RWPE1 (cell line): ENCODE data around the gene GSE1.

Experiments
- CTCF ChIA-PET: fragments of 350-600 bp; sonication (Branson Sonifier 250); formaldehyde crosslinking; extraction: SDS; loops from one replicate; lab custom pipeline; 2021; lab: Yijun Ruan, JAX
- POLR2A ChIA-PET: fragments of 400-600 bp; formaldehyde crosslinking; extraction: SDS; loops from one replicate; lab custom pipeline; 2020; ENCODE audit warnings: antibody characterized with exemption; ENCODE audit not compliant: low non-redundant PET; lab: Yijun Ruan, JAX
- DNase-seq: peaks from one replicate; pipeline ENCODE4 v3.0.0; 2012; ENCODE audit warnings: low spot score
- H3K27ac ChIP-seq: fragments of 450-650 bp; 2 replicates; pipeline ENCODE4 v1.5.1; 2017
- CTCF ChIP-seq: fragments of 450-650 bp; conservative IDR thresholded peaks from 2 replicates; pipeline ENCODE4 v1.5.1; 2017; ENCODE audit warnings: low read depth, mild to moderate bottlenecking

The GSE1 gene

GRCh38 chr16:85686912-85687591 lies 73.9 kb downstream of the GSE1 start:
- CTCF ChIA-PET, result no interaction called here
- TF ChIP-seq CTCF, result no peak
- H3K27ac ChIP-seq, result peak overlapping the region; percentile 70; the same call in 1 of the 2 replicates
- DNase-seq, result no peak
- POLR2A ChIA-PET, result interaction anchor here (0.5 kb wide), 1 partner anchor 128 kb away, joined by 3 read pairs; no protein-coding TSS in a partner anchor

- H3K27ac ChIP-seq, result peak overlapping the region; percentile 70
- no peak for DNase-seq
- ChIA-PET POLR2A (interaction anchor here (0.6 kb wide), 1 partner anchor 245 kb away, joined by 15 read pairs; no protein-coding TSS in a partner anchor), CTCF (no interaction called here)
- TF ChIP-seq CTCF, result no peak
Measured at GRCh38 chr16:85687651-85688471, 74.7 kb downstream of the GSE1 start.

- ChIA-PET POLR2A (interaction anchor here (0.6 to 1.1 kb wide), 2 partner anchors 30 to 244 kb away, joined by 4 to 15 read pairs; no protein-coding TSS in a partner anchor), CTCF (no interaction called here)
- H3K27ac ChIP-seq, result peak within 1 kb of the TSS; percentile 70
- peak; percentile 98 for DNase-seq
- no peak for TF ChIP-seq CTCF
Measured at GRCh38 chr16:85688586-85689284, 75.6 kb downstream of the GSE1 start, which contains the start of gene GINS2. Gene GINS2 (minus strand): TSS chr16:85688954. CDS start chr16:85688898, 56 bp downstream.

- CTCF ChIA-PET, result interaction anchor here (0.8 kb wide), 1 partner anchor 70 kb away, joined by 4 read pairs; no protein-coding TSS in a partner anchor
- DNase-seq, result no peak
- no peak for TF ChIP-seq CTCF
- H3K27ac ChIP-seq, result no peak overlapping the region
- POLR2A ChIA-PET, result interaction anchor here (1.1 kb wide), 1 partner anchor 29 kb away, joined by 4 read pairs; no protein-coding TSS in a partner anchor
Measured at GRCh38 chr16:85689285-85689949, 76.3 kb downstream of the GSE1 start.

- no peak for TF ChIP-seq CTCF
- H3K27ac ChIP-seq, result no peak overlapping the region
- ChIA-PET POLR2A (no interaction called here), CTCF (interaction anchor here (0.8 kb wide), 1 partner anchor 70 kb away, joined by 4 read pairs; no protein-coding TSS in a partner anchor)
- no peak for DNase-seq
Measured at GRCh38 chr16:85689950-85690320, 76.8 kb downstream of the GSE1 start.
